ENCODE data around the gene CCDC149. TPM values are rescaled to one million over a fixed set of nuclear protein-coding genes. Genes with fewer than 3 reads are reported as not detected.

Gene CCDC149
- total and polyA plus RNA-seq, 2 donors (not counting 3 experiments of a cell fraction or from before 2014, with no cell fraction given): 7.8 to 11.3 TPM

GRCh38 chr4:24956763-24957162 lies 43.9 kb upstream of the CCDC149 start:
- CTCF ChIA-PET: no interaction called here

More at GRCh38 chr4:24956763-24957162, 43.9 kb upstream of the CCDC149 start:
- H3K36me3 ChIP-seq (ENCODE audit: control insufficient read depth in 2 of 2, extremely low read depth in 1 of 2, insufficient read depth in 2 of 2, low read length in 2 of 2): no peaks in the 10 kb centered on the region
- H3K4me1 ChIP-seq (ENCODE audit: control insufficient read depth, extremely low read depth, insufficient read depth, low read length): no peaks in the 10 kb centered on the region
- H3K27ac ChIP-seq (ENCODE audit: insufficient read depth, low read depth, low read length): no peak overlapping the region
- no peak for FAIRE-seq
- H2AFZ ChIP-seq (ENCODE audit: low read depth, low read length): no peak overlapping the region
- no peaks in the 10 kb centered on the region for H4K20me1 ChIP-seq (replicated peaks; ENCODE audit: control insufficient read depth, extremely low read depth, insufficient read depth, low read length)
- dilution Hi-C loops (cut with MboI; ENCODE audit: extremely low pct_ligation_motif_present, low sequenced_read_pairs) (no loop called here), intact Hi-C loops (cut with micrococcal nuclease) (no loop called here)
- H3K4me2 ChIP-seq (ENCODE audit: insufficient read depth, low read length): no peak overlapping the region
- no TSS peak for BruUV-seq (replicated peaks)
- no peaks in the 10 kb centered on the region for H3K9me1 ChIP-seq (replicated peaks; ENCODE audit: control insufficient read depth, extremely low read depth, insufficient read depth, low read length)
- no peaks in the 10 kb centered on the region for H3K9me3 ChIP-seq (replicated peaks; ENCODE audit: control insufficient read depth, insufficient read depth, low read length)
- peaks cover 0 to 2% of the 10 kb centered on the region in 2 experiments for H3K27me3 ChIP-seq (ENCODE audit: control insufficient read depth in 2 of 2, insufficient read depth in 2 of 2, low read length in 2 of 2)
- TF ChIP-seq MYC (IDR thresholded peaks at IDR 0.05; ENCODE audit: low read depth, low read length) (no peak), POLR2AphosphoS5 (IDR thresholded peaks at IDR 0.05; ENCODE audit: insufficient read depth, low read depth, low read length) (no peak), EZH2 (IDR thresholded peaks at IDR 0.05; ENCODE audit: borderline replicate concordance, low read depth, low read length, severe bottlenecking) (no peak), FOS (IDR thresholded peaks at IDR 0.05; ENCODE audit: borderline replicate concordance, insufficient read depth, low read length) (no peak), MAX (IDR thresholded peaks at IDR 0.05; ENCODE audit: insufficient read depth, insufficient read length) (no peak), GATA2 (IDR thresholded peaks at IDR 0.05; ENCODE audit: insufficient read depth, insufficient read length, low read depth, low read length) (no peak), JUN (IDR thresholded peaks at IDR 0.05; ENCODE audit: borderline replicate concordance, insufficient read depth, insufficient read length, low read depth) (no peak), CTCF (IDR thresholded peaks at IDR 0.05; ENCODE audit: extremely low read depth in 1 of 2, insufficient read depth in 1 of 2, low read depth in 1 of 2, low read length in 2 of 2) (no peak), POLR2A (IDR thresholded peaks at IDR 0.05; ENCODE audit: low read depth, low read length) (no peak)
- H3K4me3 ChIP-seq (replicated peaks in 1 of 3; ENCODE audit: insufficient read depth in 1 of 3, low read depth in 1 of 3, low read length in 3 of 3): no peak overlapping the region
- no peak overlapping the region for H3K9ac ChIP-seq (replicated peaks; ENCODE audit: extremely low read depth, insufficient read depth, low read length)
- H3K79me2 ChIP-seq (ENCODE audit: control insufficient read depth, insufficient read depth, low read length): no peaks in the 10 kb centered on the region
- POLR2A ChIA-PET: no interaction called here
- no peak for DNase-seq (ENCODE audit: low read depth, low spot score)

Measured in endothelial cell of umbilical vein (primary cell).